ENCODE measurements around the gene ZNF362. TPM values are rescaled to one million over a fixed set of nuclear protein-coding genes. Genes with fewer than 3 reads are reported as not detected.
"Not testable (repeated sequence)": the region's sequence is repeated elsewhere in the genome, so short reads cannot be mapped to it uniquely, and the experiment has no call there.

ZNF362 gene
- polyA plus RNA-seq, 2 donors = 6.8 to 13.3 TPM

DNA sequence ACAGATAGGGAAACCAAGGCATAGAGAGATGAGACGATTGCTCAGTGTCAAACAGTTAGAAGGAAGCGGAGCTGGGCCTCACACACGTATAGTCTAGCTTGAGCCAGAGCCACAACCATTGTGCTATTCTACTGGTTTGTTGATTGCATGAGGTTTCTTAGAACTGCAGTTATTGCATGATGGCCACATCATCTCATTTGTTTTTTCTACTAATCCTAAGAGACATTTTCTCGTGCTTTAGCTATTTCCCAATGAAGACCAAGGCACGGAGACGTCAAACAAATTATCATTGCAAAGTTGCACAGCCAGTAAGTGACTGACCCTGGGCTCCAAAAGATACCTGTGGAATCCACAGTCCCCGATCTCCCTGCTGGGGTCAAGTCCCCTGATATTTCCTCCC, 25.1 kb upstream of the ZNF362 start:
- Histone ChIP-seq H3K4me1 (ENCODE audit: control insufficient read depth in 2 of 2, insufficient read depth in 2 of 2, low read length in 1 of 2) (peaks cover 0 to 7% of the 10 kb centered on the region in 2 donors), H3K36me3 (ENCODE audit: control insufficient read depth in 2 of 2, insufficient read depth in 2 of 2, low read length in 1 of 2) (no peaks in the 10 kb centered on the region), H3K27ac (ENCODE audit: low read depth in 2 of 2, low read length in 1 of 2) (no peak overlapping the region), H3K4me3 (ENCODE audit: low read depth in 1 of 2, low read length in 2 of 2) (no peak overlapping the region), H3K9me3 (ENCODE audit: control insufficient read depth in 2 of 2, insufficient read depth in 1 of 2, low read depth in 1 of 2, low read length in 1 of 2) (peaks cover 0 to 2% of the 10 kb centered on the region in 2 donors), H3K27me3 (ENCODE audit: control insufficient read depth in 1 of 2, insufficient read depth in 2 of 2, low read length in 2 of 2) (no peaks in the 10 kb centered on the region)
- 89 to 93% methylated on average over 7 of the region's 7 CpGs for WGBS, 2 donors

DNA sequence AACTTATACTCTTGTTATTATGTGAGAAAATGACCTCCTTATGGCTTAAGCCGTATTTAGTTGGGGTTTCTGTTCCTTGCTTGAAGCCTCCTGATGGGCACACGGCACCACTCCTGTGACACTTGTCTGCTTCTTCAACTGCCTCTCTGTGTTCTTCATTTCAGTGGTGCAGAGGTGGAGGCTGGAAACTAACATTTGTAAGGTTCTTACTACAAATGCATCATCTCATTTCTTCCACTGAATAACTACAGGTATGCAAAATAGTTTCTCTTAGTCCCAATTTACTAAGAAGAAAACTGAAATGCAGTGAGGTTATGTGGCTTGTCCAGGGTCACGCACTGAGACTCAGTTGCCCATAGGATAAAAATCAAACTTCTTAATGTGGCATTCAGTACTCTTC, 23.6 kb upstream of the ZNF362 start:
- Histone ChIP-seq H3K36me3 (ENCODE audit: control insufficient read depth in 2 of 2, insufficient read depth in 2 of 2, low read length in 1 of 2) (no peaks in the 10 kb centered on the region), H3K9me3 (ENCODE audit: control insufficient read depth in 2 of 2, insufficient read depth in 1 of 2, low read depth in 1 of 2, low read length in 1 of 2) (peaks cover 0 to 2% of the 10 kb centered on the region in 2 donors), H3K27me3 (ENCODE audit: control insufficient read depth in 1 of 2, insufficient read depth in 2 of 2, low read length in 2 of 2) (no peaks in the 10 kb centered on the region), H3K4me1 (ENCODE audit: control insufficient read depth in 2 of 2, insufficient read depth in 2 of 2, low read length in 1 of 2) (peaks cover 0 to 7% of the 10 kb centered on the region in 2 donors), H3K27ac (ENCODE audit: low read depth in 2 of 2, low read length in 1 of 2) (no peak overlapping the region), H3K4me3 (ENCODE audit: low read depth in 1 of 2, low read length in 2 of 2) (no peak overlapping the region)
- 87 to 91% methylated on average over 3 of the region's 3 CpGs for WGBS, 2 donors

GRCh38 chr1:33234131-33234530, 22.2 kb upstream of the ZNF362 start:
- peaks cover 0 to 2% of the 10 kb centered on the region in 2 donors for H3K9me3 ChIP-seq (ENCODE audit: control insufficient read depth in 2 of 2, insufficient read depth in 1 of 2, low read depth in 1 of 2, low read length in 1 of 2)
- WGBS, 2 donors = 46 to 57% methylated on average over 4 of the region's 4 CpGs
- H3K27ac ChIP-seq (ENCODE audit: low read depth in 2 of 2, low read length in 1 of 2) = no peak overlapping the region
- H3K4me1 ChIP-seq (ENCODE audit: control insufficient read depth in 2 of 2, insufficient read depth in 2 of 2, low read length in 1 of 2) = peaks cover 0 to 7% of the 10 kb centered on the region in 2 donors
- no peaks in the 10 kb centered on the region for H3K36me3 ChIP-seq (ENCODE audit: control insufficient read depth in 2 of 2, insufficient read depth in 2 of 2, low read length in 1 of 2)
- H3K27me3 ChIP-seq (ENCODE audit: control insufficient read depth in 1 of 2, insufficient read depth in 2 of 2, low read length in 2 of 2) = no peaks in the 10 kb centered on the region
- H3K4me3 ChIP-seq (ENCODE audit: low read depth in 1 of 2, low read length in 2 of 2) = no peak overlapping the region

DNA sequence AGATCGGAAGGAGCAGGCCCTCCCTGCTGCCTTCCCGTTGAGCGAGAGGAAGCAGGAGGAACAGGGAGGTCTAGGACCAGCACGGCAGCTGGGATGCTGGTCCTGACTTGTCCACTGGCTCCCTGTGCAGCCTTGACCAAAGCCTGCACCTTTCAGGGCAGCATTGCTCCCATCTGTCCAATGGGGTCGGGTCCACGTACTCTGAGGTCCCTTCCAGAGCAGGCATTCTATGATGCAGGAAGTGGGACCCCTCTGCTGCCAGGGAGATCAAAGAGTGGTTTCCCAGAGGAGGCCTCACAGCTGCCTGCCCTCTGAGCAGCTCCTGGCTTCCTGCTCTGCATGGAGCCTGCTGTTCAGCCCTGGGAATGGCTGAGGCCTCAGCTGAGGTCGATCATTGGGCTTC, 21.7 kb upstream of the ZNF362 start:
- H3K36me3 ChIP-seq (ENCODE audit: control insufficient read depth in 2 of 2, insufficient read depth in 2 of 2, low read length in 1 of 2) = no peaks in the 10 kb centered on the region
- no peak overlapping the region for H3K27ac ChIP-seq (ENCODE audit: low read depth in 2 of 2, low read length in 1 of 2)
- H3K9me3 ChIP-seq (ENCODE audit: control insufficient read depth in 2 of 2, insufficient read depth in 1 of 2, low read depth in 1 of 2, low read length in 1 of 2) = peaks cover 0 to 2% of the 10 kb centered on the region in 2 donors
- H3K4me1 ChIP-seq (ENCODE audit: control insufficient read depth in 2 of 2, insufficient read depth in 2 of 2, low read length in 1 of 2) = peaks cover 0 to 7% of the 10 kb centered on the region in 2 donors
- 52 to 70% methylated on average over 7 of the region's 7 CpGs for WGBS, 2 donors
- H3K4me3 ChIP-seq (ENCODE audit: low read depth in 1 of 2, low read length in 2 of 2) = no peak overlapping the region
- no peaks in the 10 kb centered on the region for H3K27me3 ChIP-seq (ENCODE audit: control insufficient read depth in 1 of 2, insufficient read depth in 2 of 2, low read length in 2 of 2)

DNA sequence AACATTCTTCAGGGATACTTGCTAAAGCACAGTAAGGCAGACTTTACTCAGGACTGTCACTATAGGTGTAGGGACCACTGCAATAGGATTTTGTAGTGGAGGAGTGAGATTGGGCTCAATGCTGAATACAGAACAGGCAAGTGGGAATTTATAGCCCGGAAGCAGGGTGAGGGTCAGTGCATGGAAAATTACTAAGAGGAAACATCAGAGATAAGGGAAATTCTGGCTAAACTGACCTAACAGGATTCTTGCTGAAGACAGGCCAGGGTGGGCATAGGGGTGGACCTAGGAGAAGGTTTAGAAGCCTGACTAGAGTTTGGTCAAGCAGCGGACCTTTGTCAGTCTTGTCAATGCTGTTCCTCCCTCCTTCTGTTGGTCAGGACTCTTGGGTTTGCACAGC, 20.8 kb upstream of the ZNF362 start:
- Histone ChIP-seq H3K27ac (ENCODE audit: low read depth in 2 of 2, low read length in 1 of 2) (no peak overlapping the region), H3K9me3 (ENCODE audit: control insufficient read depth in 2 of 2, insufficient read depth in 1 of 2, low read depth in 1 of 2, low read length in 1 of 2) (peaks cover 0 to 2% of the 10 kb centered on the region in 2 donors), H3K4me1 (ENCODE audit: control insufficient read depth in 2 of 2, insufficient read depth in 2 of 2, low read length in 1 of 2) (peaks cover 0 to 7% of the 10 kb centered on the region in 2 donors), H3K27me3 (ENCODE audit: control insufficient read depth in 1 of 2, insufficient read depth in 2 of 2, low read length in 2 of 2) (no peaks in the 10 kb centered on the region), H3K36me3 (ENCODE audit: control insufficient read depth in 2 of 2, insufficient read depth in 2 of 2, low read length in 1 of 2) (no peaks in the 10 kb centered on the region), H3K4me3 (ENCODE audit: low read depth in 1 of 2, low read length in 2 of 2) (no peak overlapping the region)
- WGBS, 2 donors = 89 to 92% methylated on average over 2 of the region's 2 CpGs

DNA sequence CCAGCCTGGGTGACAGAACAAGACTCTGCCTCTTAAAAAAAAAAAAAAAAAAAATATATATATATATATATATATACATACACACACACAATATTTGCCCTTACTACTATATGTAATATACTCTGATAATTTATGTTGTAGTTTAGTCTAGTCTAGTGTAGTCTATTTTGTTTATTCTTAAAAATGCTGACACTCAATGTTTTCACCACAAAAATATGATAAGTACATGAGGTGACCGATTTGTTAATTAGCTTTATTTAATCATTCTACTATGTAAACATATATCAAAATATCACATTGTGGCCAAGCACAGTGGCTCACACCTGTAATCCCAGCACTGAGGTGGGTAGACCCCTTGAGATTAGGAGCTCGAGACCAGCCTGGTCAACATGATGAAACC, 19.8 kb upstream of the ZNF362 start:
- Histone ChIP-seq H3K36me3 (ENCODE audit: control insufficient read depth in 2 of 2, insufficient read depth in 2 of 2, low read length in 1 of 2) (no peaks in the 10 kb centered on the region), H3K4me3 (ENCODE audit: low read depth in 1 of 2, low read length in 2 of 2) (no peak overlapping the region), H3K27me3 (ENCODE audit: control insufficient read depth in 1 of 2, insufficient read depth in 2 of 2, low read length in 2 of 2) (no peaks in the 10 kb centered on the region), H3K4me1 (ENCODE audit: control insufficient read depth in 2 of 2, insufficient read depth in 2 of 2, low read length in 1 of 2) (peaks cover 0 to 7% of the 10 kb centered on the region in 2 donors), H3K9me3 (ENCODE audit: control insufficient read depth in 2 of 2, insufficient read depth in 1 of 2, low read depth in 1 of 2, low read length in 1 of 2) (peaks cover 0 to 2% of the 10 kb centered on the region in 2 donors), H3K27ac (ENCODE audit: low read depth in 2 of 2, low read length in 1 of 2) (no peak overlapping the region)
- WGBS, 2 donors = 74 to 83% methylated on average over 2 of the region's 2 CpGs

- H3K36me3 ChIP-seq (ENCODE audit: control insufficient read depth in 2 of 2, insufficient read depth in 2 of 2, low read length in 1 of 2) = no peaks in the 10 kb centered on the region
- no peak overlapping the region for H3K27ac ChIP-seq (ENCODE audit: low read depth in 2 of 2, low read length in 1 of 2)
- H3K4me3 ChIP-seq (ENCODE audit: low read depth in 1 of 2, low read length in 2 of 2) = no peak overlapping the region
- WGBS, 2 donors = 82 to 85% methylated on average over 6 of the region's 6 CpGs
- peaks cover 0 to 4% of the 10 kb centered on the region in 2 donors for H3K4me1 ChIP-seq (ENCODE audit: control insufficient read depth in 2 of 2, insufficient read depth in 2 of 2, low read length in 1 of 2)
- H3K27me3 ChIP-seq (ENCODE audit: control insufficient read depth in 1 of 2, insufficient read depth in 2 of 2, low read length in 2 of 2) = no peaks in the 10 kb centered on the region
- H3K9me3 ChIP-seq (ENCODE audit: control insufficient read depth in 2 of 2, insufficient read depth in 1 of 2, low read depth in 1 of 2, low read length in 1 of 2) = no peaks in the 10 kb centered on the region
These were observed 18.7 kb upstream of the ZNF362 start for GRCh38 chr1:33237579-33237978.

- H3K4me1 ChIP-seq (ENCODE audit: control insufficient read depth in 2 of 2, insufficient read depth in 2 of 2, low read length in 1 of 2); H3K36me3 ChIP-seq (ENCODE audit: control insufficient read depth in 2 of 2, insufficient read depth in 2 of 2, low read length in 1 of 2); H3K27me3 ChIP-seq (ENCODE audit: control insufficient read depth in 1 of 2, insufficient read depth in 2 of 2, low read length in 2 of 2); H3K4me3 ChIP-seq (ENCODE audit: low read depth in 1 of 2, low read length in 2 of 2); H3K9me3 ChIP-seq (ENCODE audit: control insufficient read depth in 2 of 2, insufficient read depth in 1 of 2, low read depth in 1 of 2, low read length in 1 of 2); H3K27ac ChIP-seq (ENCODE audit: low read depth in 2 of 2, low read length in 1 of 2): not testable (repeated sequence)
- WGBS, 2 donors = 97% methylated on average over 6 of the region's 6 CpGs
These were observed 18.0 kb upstream of the ZNF362 start for GRCh38 chr1:33238194-33238724.

GRCh38 chr1:33239410-33239809, 16.9 kb upstream of the ZNF362 start:
- not testable (repeated sequence) for H3K27ac ChIP-seq (ENCODE audit: low read depth in 2 of 2, low read length in 1 of 2); H3K27me3 ChIP-seq (ENCODE audit: control insufficient read depth in 1 of 2, insufficient read depth in 2 of 2, low read length in 2 of 2); H3K4me1 ChIP-seq (ENCODE audit: control insufficient read depth in 2 of 2, insufficient read depth in 2 of 2, low read length in 1 of 2); H3K4me3 ChIP-seq (ENCODE audit: low read depth in 1 of 2, low read length in 2 of 2); H3K36me3 ChIP-seq (ENCODE audit: control insufficient read depth in 2 of 2, insufficient read depth in 2 of 2, low read length in 1 of 2); H3K9me3 ChIP-seq (ENCODE audit: control insufficient read depth in 2 of 2, insufficient read depth in 1 of 2, low read depth in 1 of 2, low read length in 1 of 2)
- 74 to 75% methylated on average over 9 of the region's 9 CpGs for WGBS, 2 donors

- Histone ChIP-seq H3K27me3 (ENCODE audit: control insufficient read depth in 1 of 2, insufficient read depth in 2 of 2, low read length in 2 of 2) (no peaks in the 10 kb centered on the region), H3K9me3 (ENCODE audit: control insufficient read depth in 2 of 2, insufficient read depth in 1 of 2, low read depth in 1 of 2, low read length in 1 of 2) (no peaks in the 10 kb centered on the region), H3K36me3 (ENCODE audit: control insufficient read depth in 2 of 2, insufficient read depth in 2 of 2, low read length in 1 of 2) (no peaks in the 10 kb centered on the region), H3K27ac (ENCODE audit: low read depth in 2 of 2, low read length in 1 of 2) (no peak overlapping the region), H3K4me1 (ENCODE audit: control insufficient read depth in 2 of 2, insufficient read depth in 2 of 2, low read length in 1 of 2) (no peaks in the 10 kb centered on the region), H3K4me3 (ENCODE audit: low read depth in 1 of 2, low read length in 2 of 2) (no peak overlapping the region)
- 86 to 89% methylated on average over 4 of the region's 4 CpGs for WGBS, 2 donors
These were observed 14.4 kb upstream of the ZNF362 start for GRCh38 chr1:33241866-33242265.

Data from esophagus (tissue), 2 donors.